ENCODE data around the gene ELK3.

DNA sequence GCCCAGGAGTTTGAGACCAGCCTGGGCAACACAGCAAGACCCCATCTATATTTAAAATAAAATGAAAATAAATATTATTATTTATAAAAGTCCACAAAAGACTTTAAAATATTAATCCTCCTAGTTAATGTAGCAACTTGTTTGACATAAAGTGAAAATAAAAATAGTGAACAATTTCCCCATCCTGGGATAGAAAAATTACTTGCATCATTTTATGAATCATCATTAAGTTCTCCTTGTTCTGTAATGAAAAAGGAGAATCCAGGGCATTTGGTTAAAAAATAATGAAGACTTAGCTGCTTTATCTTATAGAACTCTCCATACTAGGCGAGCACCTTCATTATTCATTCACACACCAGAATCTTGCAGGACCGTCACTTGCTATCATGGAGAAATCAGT lies 66.1 kb downstream of the ELK3 start:
- TF ChIP-seq ZFP3 (CRISPR knock-in tag; IDR thresholded peaks at IDR 0.05) = no peak
- TF ChIP-seq SNAI2 (CRISPR knock-in tag; IDR thresholded peaks at IDR 0.05) = no peak
- TF ChIP-seq, protein P1, sequence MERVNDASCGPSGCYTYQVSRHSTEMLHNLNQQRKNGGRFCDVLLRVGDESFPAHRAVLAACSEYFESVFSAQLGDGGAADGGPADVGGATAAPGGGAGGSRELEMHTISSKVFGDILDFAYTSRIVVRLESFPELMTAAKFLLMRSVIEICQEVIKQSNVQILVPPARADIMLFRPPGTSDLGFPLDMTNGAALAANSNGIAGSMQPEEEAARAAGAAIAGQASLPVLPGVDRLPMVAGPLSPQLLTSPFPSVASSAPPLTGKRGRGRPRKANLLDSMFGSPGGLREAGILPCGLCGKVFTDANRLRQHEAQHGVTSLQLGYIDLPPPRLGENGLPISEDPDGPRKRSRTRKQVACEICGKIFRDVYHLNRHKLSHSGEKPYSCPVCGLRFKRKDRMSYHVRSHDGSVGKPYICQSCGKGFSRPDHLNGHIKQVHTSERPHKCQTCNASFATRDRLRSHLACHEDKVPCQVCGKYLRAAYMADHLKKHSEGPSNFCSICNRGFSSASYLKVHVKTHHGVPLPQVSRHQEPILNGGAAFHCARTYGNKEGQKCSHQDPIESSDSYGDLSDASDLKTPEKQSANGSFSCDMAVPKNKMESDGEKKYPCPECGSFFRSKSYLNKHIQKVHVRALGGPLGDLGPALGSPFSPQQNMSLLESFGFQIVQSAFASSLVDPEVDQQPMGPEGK (CRISPR knock-in tag; IDR thresholded peaks at IDR 0.05; ENCODE audit: borderline replicate concordance) = no peak
- no peak for TF ChIP-seq ZNF8 (CRISPR knock-in tag; IDR thresholded peaks at IDR 0.05)
- no peak for TF ChIP-seq RARB (CRISPR knock-in tag; IDR thresholded peaks at IDR 0.05)
